ENCODE results near the gene PTPRF. TPM values are rescaled to one million over a fixed set of nuclear protein-coding genes. Genes with fewer than 3 reads are reported as not detected.

PTPRF gene
- total RNA-seq, 2 donors from 2014 or later, result 7.4 to 27.7 TPM

DNA sequence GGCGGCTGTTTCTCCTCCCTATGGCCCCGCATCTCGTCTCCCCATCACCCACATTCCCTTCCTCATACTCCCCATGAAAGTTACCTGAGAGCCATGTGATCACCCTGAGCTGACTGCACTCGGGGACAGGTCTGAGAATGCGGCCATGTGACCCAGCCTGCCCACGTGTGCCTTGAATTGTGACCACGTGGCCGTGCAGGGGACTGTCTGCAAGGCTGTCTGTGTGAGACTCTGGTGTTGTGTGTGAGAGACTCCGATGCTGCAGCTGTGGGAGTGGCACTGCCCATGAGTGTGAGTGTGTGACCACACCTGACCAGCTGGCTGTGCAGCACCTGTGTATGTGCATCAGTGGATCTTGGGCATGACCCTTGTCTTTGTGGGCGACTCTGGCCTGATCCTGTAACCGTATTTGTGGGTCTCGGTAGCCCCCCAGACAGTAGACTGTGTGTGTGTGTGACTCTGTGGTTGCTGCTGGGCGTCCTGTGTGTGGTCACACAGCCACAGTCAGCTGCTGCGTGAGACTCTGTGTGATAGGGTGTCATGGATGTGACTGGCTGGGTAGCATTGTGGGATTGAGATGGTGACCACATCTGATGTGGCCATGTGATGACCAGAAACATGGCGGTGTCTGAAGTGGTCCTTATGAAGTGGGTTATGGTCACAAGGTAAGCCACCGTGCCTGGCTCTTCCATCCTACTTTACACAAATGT is 62.4 kb downstream of the PTPRF start:
- Histone ChIP-seq H3K4me1 (no peaks in the 10 kb centered on the region), H3K4me3 (no peak overlapping the region), H3K27me3 (no peaks in the 10 kb centered on the region), H3K9me3 (no peaks in the 10 kb centered on the region), H3K36me3 (no peaks in the 10 kb centered on the region), H3K27ac (no peak overlapping the region)
- DNase-seq (ENCODE audit: low spot score), result no peak
- TF ChIP-seq, protein P1, sequence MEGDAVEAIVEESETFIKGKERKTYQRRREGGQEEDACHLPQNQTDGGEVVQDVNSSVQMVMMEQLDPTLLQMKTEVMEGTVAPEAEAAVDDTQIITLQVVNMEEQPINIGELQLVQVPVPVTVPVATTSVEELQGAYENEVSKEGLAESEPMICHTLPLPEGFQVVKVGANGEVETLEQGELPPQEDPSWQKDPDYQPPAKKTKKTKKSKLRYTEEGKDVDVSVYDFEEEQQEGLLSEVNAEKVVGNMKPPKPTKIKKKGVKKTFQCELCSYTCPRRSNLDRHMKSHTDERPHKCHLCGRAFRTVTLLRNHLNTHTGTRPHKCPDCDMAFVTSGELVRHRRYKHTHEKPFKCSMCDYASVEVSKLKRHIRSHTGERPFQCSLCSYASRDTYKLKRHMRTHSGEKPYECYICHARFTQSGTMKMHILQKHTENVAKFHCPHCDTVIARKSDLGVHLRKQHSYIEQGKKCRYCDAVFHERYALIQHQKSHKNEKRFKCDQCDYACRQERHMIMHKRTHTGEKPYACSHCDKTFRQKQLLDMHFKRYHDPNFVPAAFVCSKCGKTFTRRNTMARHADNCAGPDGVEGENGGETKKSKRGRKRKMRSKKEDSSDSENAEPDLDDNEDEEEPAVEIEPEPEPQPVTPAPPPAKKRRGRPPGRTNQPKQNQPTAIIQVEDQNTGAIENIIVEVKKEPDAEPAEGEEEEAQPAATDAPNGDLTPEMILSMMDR (IDR thresholded peaks at IDR 0.05), result no peak

GRCh38 chr1:43596579-43596978 is 65.9 kb downstream of the PTPRF start:
- no peaks in the 10 kb centered on the region for H3K9me3 ChIP-seq
- no peaks in the 10 kb centered on the region for H3K36me3 ChIP-seq
- TF ChIP-seq, protein P1 (IDR thresholded peaks at IDR 0.05), result no peak
- DNase-seq (ENCODE audit: low spot score), result no peak
- no peak overlapping the region for H3K4me3 ChIP-seq
- H3K27ac ChIP-seq, result no peak overlapping the region
- no peaks in the 10 kb centered on the region for H3K4me1 ChIP-seq
- no peaks in the 10 kb centered on the region for H3K27me3 ChIP-seq

- Histone ChIP-seq H3K4me1 (no peaks in the 10 kb centered on the region), H3K27ac (no peak overlapping the region), H3K36me3 (no peaks in the 10 kb centered on the region), H3K9me3 (no peaks in the 10 kb centered on the region), H3K4me3 (no peak overlapping the region), H3K27me3 (no peaks in the 10 kb centered on the region)
- TF ChIP-seq, protein P1 (IDR thresholded peaks at IDR 0.05), result no peak
- no peak for DNase-seq (ENCODE audit: low spot score)
Measured at GRCh38 chr1:43597028-43597427, 66.3 kb downstream of the PTPRF start.

DNA sequence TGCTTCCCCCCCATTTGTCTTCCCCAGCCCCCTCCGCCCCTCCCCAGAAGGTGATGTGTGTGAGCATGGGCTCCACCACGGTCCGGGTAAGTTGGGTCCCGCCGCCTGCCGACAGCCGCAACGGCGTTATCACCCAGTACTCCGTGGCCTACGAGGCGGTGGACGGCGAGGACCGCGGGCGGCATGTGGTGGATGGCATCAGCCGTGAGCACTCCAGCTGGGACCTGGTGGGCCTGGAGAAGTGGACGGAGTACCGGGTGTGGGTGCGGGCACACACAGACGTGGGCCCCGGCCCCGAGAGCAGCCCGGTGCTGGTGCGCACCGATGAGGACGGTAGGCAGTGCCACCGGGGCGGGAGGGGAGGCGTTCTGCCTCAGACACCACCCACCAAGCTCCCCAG is 67.0 kb downstream of the PTPRF start:
- Histone ChIP-seq H3K9me3 (no peaks in the 10 kb centered on the region), H3K36me3 (no peaks in the 10 kb centered on the region), H3K4me3 (no peak overlapping the region), H3K4me1 (no peaks in the 10 kb centered on the region), H3K27me3 (no peaks in the 10 kb centered on the region), H3K27ac (no peak overlapping the region)
- TF ChIP-seq, protein P1 (IDR thresholded peaks at IDR 0.05), result no peak
- no peak for DNase-seq (ENCODE audit: low spot score)

DNA sequence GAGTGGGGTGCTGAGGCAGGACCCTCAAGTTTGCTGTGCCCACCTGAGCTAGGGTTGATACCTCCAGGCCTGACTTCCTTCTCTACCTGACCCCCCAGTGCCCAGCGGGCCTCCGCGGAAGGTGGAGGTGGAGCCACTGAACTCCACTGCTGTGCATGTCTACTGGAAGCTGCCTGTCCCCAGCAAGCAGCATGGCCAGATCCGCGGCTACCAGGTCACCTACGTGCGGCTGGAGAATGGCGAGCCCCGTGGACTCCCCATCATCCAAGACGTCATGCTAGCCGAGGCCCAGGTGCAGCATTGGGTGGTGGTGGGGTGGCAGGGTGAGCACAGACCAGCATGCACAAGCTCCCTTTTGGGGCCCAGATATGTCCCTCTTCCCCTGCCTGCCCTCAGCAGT is 67.9 kb downstream of the PTPRF start:
- no peak for DNase-seq (ENCODE audit: low spot score)
- no peaks in the 10 kb centered on the region for H3K27me3 ChIP-seq
- no peak overlapping the region for H3K4me3 ChIP-seq
- H3K36me3 ChIP-seq, result no peaks in the 10 kb centered on the region
- no peaks in the 10 kb centered on the region for H3K4me1 ChIP-seq
- no peak overlapping the region for H3K27ac ChIP-seq
- H3K9me3 ChIP-seq, result no peaks in the 10 kb centered on the region
- TF ChIP-seq, protein P1 (IDR thresholded peaks at IDR 0.05), result no peak
